ENCODE results near the gene PLEKHA1.
A peak's percentile ranks its signal among the peaks of the same experiment; 100 is the strongest.

PLEKHA1 gene

GRCh38 chr10:122346326-122346950 lies 28.1 kb upstream of the PLEKHA1 start:
- DNase-seq (ENCODE audit: extremely low read depth in 1 of 2, low read depth in 1 of 2): no peak

- DNase-seq (ENCODE audit: extremely low read depth in 1 of 2, low read depth in 1 of 2): no peak
Measured at GRCh38 chr10:122347170-122347841, 27.2 kb upstream of the PLEKHA1 start.

- no peak for DNase-seq (ENCODE audit: extremely low read depth in 1 of 2, low read depth in 1 of 2)
Measured at GRCh38 chr10:122348512-122348911, 26.0 kb upstream of the PLEKHA1 start.

GRCh38 chr10:122348935-122349361 lies 25.6 kb upstream of the PLEKHA1 start:
- no peak for DNase-seq (ENCODE audit: extremely low read depth in 1 of 2, low read depth in 1 of 2)

- no peak for DNase-seq (ENCODE audit: extremely low read depth in 1 of 2, low read depth in 1 of 2)
Measured at GRCh38 chr10:122349758-122350369, 24.6 kb upstream of the PLEKHA1 start.

GRCh38 chr10:122350893-122351292 lies 23.6 kb upstream of the PLEKHA1 start:
- no peak for DNase-seq (ENCODE audit: extremely low read depth in 1 of 2, low read depth in 1 of 2)

- no peak for DNase-seq (ENCODE audit: extremely low read depth in 1 of 2, low read depth in 1 of 2)
Measured at GRCh38 chr10:122352817-122353525, 21.5 kb upstream of the PLEKHA1 start.

- no peak for DNase-seq (ENCODE audit: extremely low read depth in 1 of 2, low read depth in 1 of 2)
Measured at GRCh38 chr10:122354383-122354782, 20.1 kb upstream of the PLEKHA1 start.

GRCh38 chr10:122357685-122358084 lies 16.8 kb upstream of the PLEKHA1 start:
- DNase-seq (ENCODE audit: extremely low read depth in 1 of 2, low read depth in 1 of 2): no peak

- DNase-seq (ENCODE audit: extremely low read depth in 1 of 2, low read depth in 1 of 2): no peak
Measured at GRCh38 chr10:122359621-122360020, 14.9 kb upstream of the PLEKHA1 start.

GRCh38 chr10:122361046-122361445 lies 13.5 kb upstream of the PLEKHA1 start:
- no peak for DNase-seq (ENCODE audit: extremely low read depth in 1 of 2, low read depth in 1 of 2)

- DNase-seq (ENCODE audit: extremely low read depth in 1 of 2, low read depth in 1 of 2): no peak
Measured at GRCh38 chr10:122362031-122362592, 12.4 kb upstream of the PLEKHA1 start.

- DNase-seq (ENCODE audit: extremely low read depth in 1 of 2, low read depth in 1 of 2): no peak
Measured at GRCh38 chr10:122362621-122363020, 11.9 kb upstream of the PLEKHA1 start.

- DNase-seq (ENCODE audit: extremely low read depth in 1 of 2, low read depth in 1 of 2): no peak
Measured at GRCh38 chr10:122363311-122363710, 11.2 kb upstream of the PLEKHA1 start.

- no peak for DNase-seq (ENCODE audit: extremely low read depth in 1 of 2, low read depth in 1 of 2)
Measured at GRCh38 chr10:122363722-122364463, 10.6 kb upstream of the PLEKHA1 start.

GRCh38 chr10:122368502-122369254 lies 5.8 kb upstream of the PLEKHA1 start:
- no peak for DNase-seq (ENCODE audit: extremely low read depth in 1 of 2, low read depth in 1 of 2)

GRCh38 chr10:122373108-122373507 lies 1.4 kb upstream of the PLEKHA1 start:
- no peak for DNase-seq (ENCODE audit: extremely low read depth in 1 of 2, low read depth in 1 of 2)

GRCh38 chr10:122373721-122374120 lies 787 bp upstream of the PLEKHA1 start:
- DNase-seq (ENCODE audit: extremely low read depth in 1 of 2, low read depth in 1 of 2): no peak

GRCh38 chr10:122374859-122375678 lies 561 bp downstream of the PLEKHA1 start:
- DNase-seq (ENCODE audit: extremely low read depth in 1 of 2, low read depth in 1 of 2): peak; percentile 23 to 59
